OCI-LY7 (cell line): ENCODE results near the gene HPCA. TPM values are rescaled to one million over a fixed set of nuclear protein-coding genes. Genes with fewer than 3 reads are reported as not detected.

ENCODE experiments used
- BruUV-seq: library from RNA; stranded (reverse); fragments of 400-500 nt; replicated peaks from 2 replicates; lab custom pipeline; 2021; lab: Mats Ljungman, UMichigan
- CTCF ChIA-PET: fragments of 300-600 bp; sonication (Branson Sonifier 250); formaldehyde crosslinking; loops from one replicate; lab custom pipeline; 2022; ENCODE audit warnings: antibody characterized with exemption; ENCODE audit not compliant: unreplicated experiment; lab: Charles Lee
- POLR2A ChIA-PET: fragments of 300-600 bp; sonication (Branson Sonifier 250); formaldehyde crosslinking; loops from one replicate; lab custom pipeline; 2022; ENCODE audit warnings: antibody characterized with exemption; lab: Charles Lee
- DNase-seq: peaks from one replicate; pipeline ENCODE4 v3.0.0-alpha.2; 2015; ENCODE audit warnings: low spot score
- H2AFZ ChIP-seq: fragments of 200-600 bp; sonication (generic), shearing (Covaris generic); 2 replicates; pipeline ENCODE4 v1.6.1; 2014; ENCODE audit warnings: mild to moderate bottlenecking, antibody characterized with exemption, low read length, moderate library complexity
- H3K27ac ChIP-seq: fragments of 200-600 bp; sonication (generic); 2 replicates; pipeline ENCODE4 v1.5.1; 2014; ENCODE audit warnings: mixed run types, low read depth, mild to moderate bottlenecking, moderate library complexity, low read length, inconsistent platforms; ENCODE audit not compliant: poor library complexity, severe bottlenecking
- H3K36me3 ChIP-seq: fragments of 200-600 bp; sonication (generic); 2 replicates; pipeline ENCODE4 v1.6.1; 2014; ENCODE audit warnings: mild to moderate bottlenecking, antibody characterized with exemption, low read length, moderate library complexity, mixed read lengths; ENCODE audit not compliant: insufficient read depth
- H3K4me1 ChIP-seq: fragments of 200-600 bp; sonication (generic); 2 replicates; pipeline ENCODE4 v1.5.1; 2014; ENCODE audit warnings: mild to moderate bottlenecking, low read length; ENCODE audit not compliant: insufficient read depth, poor library complexity, severe bottlenecking
- H3K4me2 ChIP-seq: fragments of 200-600 bp; sonication (generic); 2 replicates; pipeline ENCODE4 v1.6.1; 2014; ENCODE audit warnings: mild to moderate bottlenecking, low read length
- H3K4me3 ChIP-seq: fragments of 200-600 bp; sonication (generic); 2 replicates; pipeline ENCODE4 v1.5.1; 2014; ENCODE audit warnings: mild to moderate bottlenecking, low read depth, low read length; ENCODE audit not compliant: poor library complexity, severe bottlenecking
- H3K79me2 ChIP-seq: fragments of 200-600 bp; sonication (generic); 2 replicates; pipeline ENCODE4 v1.6.1; 2016; ENCODE audit warnings: low read depth, mild to moderate bottlenecking, low read length, moderate library complexity, mixed read lengths; ENCODE audit not compliant: insufficient read depth
- H3K9me2 ChIP-seq: fragments of 200-600 bp; sonication (generic); 2 replicates; pipeline ENCODE4 v1.6.1; 2016; ENCODE audit warnings: mild to moderate bottlenecking, low read length, mixed read lengths; ENCODE audit not compliant: insufficient read depth
- H3K9me3 ChIP-seq: fragments of 200-600 bp; sonication (generic); 2 replicates; pipeline ENCODE4 v1.6.1; 2014; ENCODE audit warnings: mild to moderate bottlenecking, mixed run types, low read length, mixed read lengths
- H4K20me1 ChIP-seq: fragments of 200-600 bp; sonication (generic); 2 replicates; pipeline ENCODE4 v1.6.1; 2014; ENCODE audit warnings: mild to moderate bottlenecking, antibody characterized with exemption, low read length, moderate library complexity, mixed read lengths; ENCODE audit not compliant: insufficient read depth
- EZH2phosphoT487 ChIP-seq: fragments of 200-600 bp; sonication (generic); IDR thresholded peaks from 2 replicates; pipeline ENCODE4 v1.6.1; 2018; ENCODE audit warnings: low read depth, borderline replicate concordance, mild to moderate bottlenecking, mixed run types, antibody characterized with exemption, low read length, moderate library complexity, mixed read lengths
- intact Hi-C: fragments of 100-400 bp; cut with micrococcal nuclease; formaldehyde crosslinking; loops from one replicate; pipeline ENCODE4 v1.10.0; 2022; ENCODE audit not compliant: unreplicated experiment
- total RNA-seq, 2 experiments: library from RNA; depleted of rRNA in 1 of 2; stranded (reverse); fragments of >200 nt in 1 of 2; shearing (Covaris generic) in 1 of 2; gene quantifications; 2 replicates each; pipeline ENCODE4 v1.2.3, GENCODE V29; 2014 to 2022
- TF ChIP-seq, protein P1 (sequence below): fragments of 200-600 bp; sonication (generic); conservative IDR thresholded peaks from 2 replicates; pipeline ENCODE4 v1.5.1; 2014; ENCODE audit warnings: mild to moderate bottlenecking, antibody characterized with exemption, low read length, moderate library complexity, mixed read lengths

Gene HPCA
- total RNA-seq, 2 experiments from 2014 or later = 0.36 to 3.3 TPM

DNA sequence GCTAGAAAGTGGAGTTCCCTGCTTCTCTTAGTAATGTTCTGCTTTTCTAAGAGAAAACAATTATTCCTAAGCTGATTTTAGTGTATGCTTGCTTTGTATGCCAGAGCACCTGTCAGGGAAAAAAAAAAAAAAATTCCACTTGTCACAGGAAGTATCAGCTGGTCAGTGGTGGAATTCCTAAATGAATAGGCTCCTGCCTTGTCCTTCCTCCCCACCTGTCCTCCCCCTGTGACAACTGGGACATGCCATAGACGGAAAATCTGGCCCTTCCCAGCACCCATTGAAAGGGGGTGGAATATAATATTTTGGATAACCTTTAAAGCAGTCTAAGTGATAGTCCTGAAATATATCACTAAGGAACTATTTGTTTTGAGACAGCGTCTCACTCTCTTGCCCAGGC, 26.4 kb upstream of the HPCA start:
- TF ChIP-seq EZH2phosphoT487 = no peak
- TF ChIP-seq, protein P1, sequence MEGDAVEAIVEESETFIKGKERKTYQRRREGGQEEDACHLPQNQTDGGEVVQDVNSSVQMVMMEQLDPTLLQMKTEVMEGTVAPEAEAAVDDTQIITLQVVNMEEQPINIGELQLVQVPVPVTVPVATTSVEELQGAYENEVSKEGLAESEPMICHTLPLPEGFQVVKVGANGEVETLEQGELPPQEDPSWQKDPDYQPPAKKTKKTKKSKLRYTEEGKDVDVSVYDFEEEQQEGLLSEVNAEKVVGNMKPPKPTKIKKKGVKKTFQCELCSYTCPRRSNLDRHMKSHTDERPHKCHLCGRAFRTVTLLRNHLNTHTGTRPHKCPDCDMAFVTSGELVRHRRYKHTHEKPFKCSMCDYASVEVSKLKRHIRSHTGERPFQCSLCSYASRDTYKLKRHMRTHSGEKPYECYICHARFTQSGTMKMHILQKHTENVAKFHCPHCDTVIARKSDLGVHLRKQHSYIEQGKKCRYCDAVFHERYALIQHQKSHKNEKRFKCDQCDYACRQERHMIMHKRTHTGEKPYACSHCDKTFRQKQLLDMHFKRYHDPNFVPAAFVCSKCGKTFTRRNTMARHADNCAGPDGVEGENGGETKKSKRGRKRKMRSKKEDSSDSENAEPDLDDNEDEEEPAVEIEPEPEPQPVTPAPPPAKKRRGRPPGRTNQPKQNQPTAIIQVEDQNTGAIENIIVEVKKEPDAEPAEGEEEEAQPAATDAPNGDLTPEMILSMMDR = no peak
- Histone ChIP-seq H3K36me3 (peaks cover 75% of the 10 kb centered on the region), H3K79me2 (no peaks in the 10 kb centered on the region), H3K9me2 (no peaks in the 10 kb centered on the region), H4K20me1 (no peaks in the 10 kb centered on the region), H3K4me1 (no peaks in the 10 kb centered on the region), H3K27ac (no peak overlapping the region), H3K4me3 (no peak overlapping the region), H3K9me3 (no peaks in the 10 kb centered on the region), H3K4me2 (no peak overlapping the region), H2AFZ (no peak overlapping the region)
- ChIA-PET POLR2A (interaction anchor here (1.7 kb wide), 1 partner anchor 12 kb away, joined by 4 read pairs; no protein-coding TSS in a partner anchor), CTCF (interaction anchor here (1.3 kb wide), 1 partner anchor 16 kb away, joined by 3 read pairs; no protein-coding TSS in a partner anchor)
- no peak for DNase-seq
- intact Hi-C loops = no loop called here
- BruUV-seq = no TSS peak

DNA sequence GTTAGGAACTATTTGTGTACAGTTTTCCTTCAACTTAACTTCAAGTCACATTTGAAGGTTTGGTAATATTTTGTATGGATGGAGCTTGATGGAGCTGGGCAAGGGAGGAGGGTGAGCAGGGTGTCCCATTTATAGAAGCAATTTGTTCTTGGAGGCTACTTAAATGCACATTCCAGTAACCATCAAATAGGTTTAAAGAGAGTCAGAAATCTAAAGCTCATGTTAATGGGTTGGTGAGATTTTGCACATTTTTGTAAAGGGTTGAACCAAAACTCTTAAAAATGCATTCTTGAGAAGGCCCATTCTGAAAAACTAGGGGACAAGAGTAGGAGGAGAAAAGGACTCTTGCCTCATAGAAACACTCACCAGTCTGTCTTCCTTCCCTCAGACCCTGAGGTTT, 25.7 kb upstream of the HPCA start:
- no peak for TF ChIP-seq EZH2phosphoT487
- TF ChIP-seq, protein P1 = no peak
- CTCF ChIA-PET = no interaction called here
- POLR2A ChIA-PET = interaction anchor here (1.7 kb wide), 1 partner anchor 12 kb away, joined by 4 read pairs; no protein-coding TSS in a partner anchor
- no TSS peak for BruUV-seq
- no peaks in the 10 kb centered on the region for H4K20me1 ChIP-seq
- H3K4me2 ChIP-seq = no peak overlapping the region
- H2AFZ ChIP-seq = no peak overlapping the region
- H3K4me3 ChIP-seq = no peak overlapping the region
- H3K9me3 ChIP-seq = no peaks in the 10 kb centered on the region
- H3K27ac ChIP-seq = no peak overlapping the region
- intact Hi-C loops = no loop called here
- no peaks in the 10 kb centered on the region for H3K9me2 ChIP-seq
- no peak for DNase-seq
- no peaks in the 10 kb centered on the region for H3K79me2 ChIP-seq
- no peaks in the 10 kb centered on the region for H3K4me1 ChIP-seq
- peaks cover 69% of the 10 kb centered on the region for H3K36me3 ChIP-seq

DNA sequence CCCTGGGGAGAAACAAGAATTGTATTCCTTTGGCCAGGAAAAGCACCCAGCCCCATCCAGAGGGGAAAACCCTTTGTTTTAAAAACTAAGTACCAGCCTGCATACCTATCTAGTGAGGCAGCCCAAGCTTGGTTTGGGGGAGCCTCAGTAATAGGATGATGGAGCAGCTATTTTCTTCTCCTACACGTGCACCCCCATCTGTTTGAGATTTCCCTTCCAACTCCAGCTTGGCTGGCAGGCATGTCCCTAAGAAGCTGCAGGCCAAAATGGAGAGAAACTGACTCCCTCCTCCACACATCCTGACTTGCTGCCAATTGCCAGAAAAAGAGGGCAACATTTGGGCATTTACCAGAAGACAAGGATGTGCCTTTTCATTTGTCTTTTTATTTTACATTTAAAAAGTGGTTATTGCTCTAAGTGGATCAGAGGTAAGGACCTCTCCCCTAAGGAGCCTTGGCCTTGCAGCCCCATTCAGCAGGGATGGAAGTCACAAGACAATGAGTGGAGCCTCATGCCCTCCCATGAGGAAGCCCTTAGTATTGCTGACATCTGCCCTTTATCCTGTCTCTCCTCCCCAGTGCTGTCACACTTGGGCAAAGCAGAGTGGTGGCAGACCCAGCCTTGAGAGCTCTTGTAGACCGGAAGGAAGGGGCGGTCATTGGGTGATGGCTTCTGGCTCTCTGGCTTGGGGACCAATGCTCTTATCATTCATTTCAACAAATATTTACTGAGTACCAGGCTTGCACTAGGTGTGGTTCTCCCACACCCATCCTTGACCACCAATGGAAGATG, 24.2 kb upstream of the HPCA start:
- H4K20me1 ChIP-seq = no peaks in the 10 kb centered on the region
- intact Hi-C loops = no loop called here
- no peak overlapping the region for H2AFZ ChIP-seq
- peaks cover 53% of the 10 kb centered on the region for H3K36me3 ChIP-seq
- no peak overlapping the region for H3K4me3 ChIP-seq
- no TSS peak for BruUV-seq
- no peak for TF ChIP-seq EZH2phosphoT487
- TF ChIP-seq, protein P1 = no peak
- H3K27ac ChIP-seq = no peak overlapping the region
- no peak for DNase-seq
- H3K4me2 ChIP-seq = no peak overlapping the region
- H3K4me1 ChIP-seq = no peaks in the 10 kb centered on the region
- no peaks in the 10 kb centered on the region for H3K9me3 ChIP-seq
- no peaks in the 10 kb centered on the region for H3K79me2 ChIP-seq
- ChIA-PET POLR2A (no interaction called here), CTCF (no interaction called here)
- no peaks in the 10 kb centered on the region for H3K9me2 ChIP-seq
